Fibroblast of the aortic adventitia (primary cell): ENCODE measurements around the gene CHD3. TPM values are rescaled to one million over a fixed set of nuclear protein-coding genes. Genes with fewer than 3 reads are reported as not detected.
"Not testable (repeated sequence)": the region's sequence is repeated elsewhere in the genome, so short reads cannot be mapped to it uniquely, and the experiment has no call there.

ENCODE experiments used
- DNase-seq: peaks from one replicate; pipeline ENCODE4 v3.0.0-alpha.2; 2010; ENCODE audit warnings: low read depth
- H3K4me3 ChIP-seq: 2 replicates; pipeline ENCODE4 v1.5.1; 2011; ENCODE audit warnings: low read depth, mild to moderate bottlenecking, control low read depth, low read length, moderate library complexity
- CTCF ChIP-seq: IDR thresholded peaks from 2 replicates; pipeline ENCODE4 v1.5.1; 2011; ENCODE audit warnings: mild to moderate bottlenecking, low read length, control low read depth, inconsistent platforms; ENCODE audit not compliant: insufficient read depth
- total RNA-seq: library from RNA; depleted of rRNA; stranded (reverse); fragments of >200 nt; gene quantifications from 2 replicates; pipeline ENCODE4 v1.2.3, GENCODE V29; 2012; ENCODE audit warnings: low replicate concordance

Gene CHD3
- total RNA-seq, 1 donor: 81.5 TPM

- TF ChIP-seq CTCF: peak; percentile 65
- H3K4me3 ChIP-seq: peak overlapping the region; percentile 86
- DNase-seq: no peak
These were observed 30.1 kb upstream of the CHD3 start for GRCh38 chr17:7858522-7858810.

- TF ChIP-seq CTCF: no peak
- DNase-seq: no peak
- H3K4me3 ChIP-seq: peak overlapping the region; percentile 86
These were observed 29.6 kb upstream of the CHD3 start for GRCh38 chr17:7859028-7859427.

- peak; percentile 71 for DNase-seq
These were observed 25.7 kb upstream of the CHD3 start for GRCh38 chr17:7862692-7863437.

GRCh38 chr17:7864384-7864783, 24.2 kb upstream of the CHD3 start:
- not testable (repeated sequence) for DNase-seq, H3K4me3 ChIP-seq

More at GRCh38 chr17:7862692-7863437, 25.7 kb upstream of the CHD3 start:
- TF ChIP-seq CTCF: peak; percentile 70
- no peak overlapping the region for H3K4me3 ChIP-seq

- no peak overlapping the region for H3K4me3 ChIP-seq
- TF ChIP-seq CTCF: no peak
- no peak for DNase-seq
These were observed 23.5 kb upstream of the CHD3 start for GRCh38 chr17:7864995-7865650.

GRCh38 chr17:7867881-7868329, 20.7 kb upstream of the CHD3 start:
- H3K4me3 ChIP-seq: no peak overlapping the region
- no peak for TF ChIP-seq CTCF
- DNase-seq: no peak

GRCh38 chr17:7873051-7873450, 15.5 kb upstream of the CHD3 start:
- H3K4me3 ChIP-seq: no peak overlapping the region
- no peak for DNase-seq
- TF ChIP-seq CTCF: no peak
